HG02571 (cell line): ENCODE results near the gene ATP8A2.
"Not testable (repeated sequence)": the region's sequence is repeated elsewhere in the genome, so short reads cannot be mapped to it uniquely, and the experiment has no call there.

Experiments
- ATAC-seq: cut with Tn5 transposase; IDR thresholded peaks from one replicate; pipeline ENCODE4 v1.9.1; 2021; ENCODE audit warnings: mild to moderate bottlenecking, moderate library complexity; ENCODE audit not compliant: unreplicated experiment

Gene ATP8A2

DNA sequence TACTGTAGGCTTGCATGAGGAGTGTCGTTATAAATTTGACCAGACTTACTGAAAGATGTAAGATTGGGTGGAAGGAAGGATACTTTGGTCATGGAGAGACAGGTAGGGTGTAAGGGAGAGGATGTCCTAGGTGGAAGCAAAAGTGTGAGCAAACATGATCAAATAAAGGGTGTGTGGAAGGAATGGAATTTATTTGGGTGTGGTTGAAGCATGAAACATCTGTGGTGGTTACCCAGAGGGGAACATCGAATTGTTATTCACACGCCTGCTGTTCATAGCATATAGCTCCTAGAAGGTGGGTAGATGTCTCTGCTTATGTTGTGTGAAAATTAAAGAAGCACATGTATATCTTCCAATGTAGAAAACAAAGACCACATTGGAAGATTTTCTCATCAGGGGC, 157.7 kb downstream of the ATP8A2 start:
- no peak for ATAC-seq

DNA sequence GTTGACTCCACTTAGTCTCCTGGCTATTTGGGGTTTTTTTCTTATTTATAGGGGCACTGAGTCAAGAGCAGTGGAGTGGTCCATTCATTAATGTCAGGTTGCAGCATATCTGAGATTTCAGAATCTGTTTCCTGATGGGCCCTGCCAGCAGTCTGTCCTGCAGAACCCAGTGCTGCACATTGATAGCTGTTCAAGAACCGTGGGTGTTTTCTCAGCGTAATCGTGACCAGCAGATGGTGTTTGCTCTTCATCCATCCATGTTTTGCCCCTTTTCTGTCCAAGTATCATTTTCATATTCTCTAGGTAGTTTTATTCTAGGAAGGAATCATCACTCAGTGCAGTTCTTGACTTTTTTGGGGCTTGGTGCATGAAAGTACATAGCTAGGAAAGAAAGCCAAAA, 166.5 kb downstream of the ATP8A2 start:
- no peak for ATAC-seq

DNA sequence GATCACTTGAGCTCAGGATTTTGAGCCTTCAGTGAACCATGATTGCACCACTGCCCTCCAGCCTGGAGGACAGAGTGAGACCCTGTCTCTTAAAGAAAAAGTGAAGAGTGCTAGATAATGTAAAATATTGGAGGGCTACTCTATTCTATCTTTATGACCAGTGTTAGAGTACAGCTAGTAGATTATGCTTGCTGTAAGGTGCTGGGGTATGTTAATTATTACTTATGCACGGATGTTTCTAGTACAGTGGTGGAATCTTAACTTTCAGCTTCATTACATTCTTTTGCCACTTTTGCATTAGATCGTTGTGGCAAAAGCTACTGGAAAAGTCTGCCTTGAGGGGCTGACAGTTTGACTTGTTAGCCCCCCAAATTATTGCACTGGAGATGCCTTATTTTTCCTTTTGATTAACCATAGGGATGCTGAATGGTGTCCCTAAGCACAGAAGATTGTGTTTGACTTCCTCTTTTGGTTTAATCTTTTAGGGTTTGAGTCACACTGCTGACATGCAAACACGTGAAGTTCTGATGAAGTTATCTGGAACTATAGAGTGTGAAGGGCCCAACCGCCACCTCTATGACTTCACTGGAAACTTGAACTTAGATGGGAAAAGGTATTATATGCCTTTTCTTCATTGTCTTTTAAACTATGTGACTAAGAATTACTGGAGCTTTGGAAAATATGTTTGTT, 169.8 kb downstream of the ATP8A2 start:
- no peak for ATAC-seq

DNA sequence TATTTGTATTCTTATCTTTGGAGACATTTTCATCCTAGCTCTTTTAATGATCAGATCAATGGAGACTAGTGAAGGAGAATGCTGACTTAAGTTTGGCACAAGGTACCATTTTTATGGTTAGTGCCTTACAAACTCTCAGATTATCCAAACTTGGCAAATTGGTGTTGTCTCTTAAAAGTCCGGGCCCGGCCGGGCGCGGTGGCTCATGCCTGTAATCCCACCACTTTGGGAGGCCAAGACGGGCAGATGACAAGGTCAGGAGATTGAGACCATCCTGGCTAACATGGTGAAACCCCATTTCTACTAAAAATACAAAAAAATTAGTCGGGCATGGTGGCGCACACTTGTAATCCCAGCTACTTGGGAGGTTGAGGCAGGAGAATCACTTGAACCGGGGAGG, 177.2 kb downstream of the ATP8A2 start:
- ATAC-seq = not testable (repeated sequence)

- ATAC-seq = no peak
Observed at GRCh38 chr13:25561812-25562211, 190.0 kb downstream of the ATP8A2 start.

DNA sequence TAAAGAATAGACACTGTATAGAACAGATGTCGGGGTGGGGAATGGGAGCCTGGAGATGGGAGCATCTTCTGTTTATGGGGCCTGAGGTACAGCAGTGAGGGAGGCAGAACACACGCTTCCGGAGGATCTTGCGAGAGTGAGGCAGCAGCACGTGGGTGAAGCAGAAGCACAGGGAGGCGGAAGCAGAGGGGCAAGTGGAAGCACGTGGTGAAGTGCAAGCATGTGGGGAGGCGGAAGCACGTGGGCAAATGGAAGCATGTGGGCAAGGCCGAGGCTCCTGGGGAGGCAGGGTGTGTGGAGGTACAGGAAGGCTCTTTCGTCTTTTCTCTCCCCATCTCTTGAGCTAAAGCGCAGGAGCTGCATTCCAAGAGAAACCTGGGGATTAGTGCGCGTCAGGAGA, 198.4 kb downstream of the ATP8A2 start:
- no peak for ATAC-seq

DNA sequence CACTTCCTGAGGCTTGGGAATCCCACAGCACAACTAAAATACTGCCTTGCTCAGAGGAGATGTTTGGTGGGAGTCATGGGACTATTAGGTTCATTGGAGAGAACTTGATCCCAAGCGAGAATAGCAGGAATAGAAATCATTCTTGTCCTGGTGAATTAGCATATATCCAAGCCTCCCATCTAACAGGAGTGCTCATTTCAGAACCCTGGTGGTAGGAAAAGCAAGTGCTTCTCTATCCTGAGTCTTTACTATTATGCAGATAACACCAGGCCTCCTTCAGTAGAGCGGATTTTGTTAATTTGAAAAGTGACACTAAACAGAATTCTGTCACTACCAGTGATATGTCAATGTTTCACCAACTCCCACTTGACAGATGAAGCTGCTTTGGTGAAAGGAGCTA, 199.5 kb downstream of the ATP8A2 start:
- no peak for ATAC-seq

DNA sequence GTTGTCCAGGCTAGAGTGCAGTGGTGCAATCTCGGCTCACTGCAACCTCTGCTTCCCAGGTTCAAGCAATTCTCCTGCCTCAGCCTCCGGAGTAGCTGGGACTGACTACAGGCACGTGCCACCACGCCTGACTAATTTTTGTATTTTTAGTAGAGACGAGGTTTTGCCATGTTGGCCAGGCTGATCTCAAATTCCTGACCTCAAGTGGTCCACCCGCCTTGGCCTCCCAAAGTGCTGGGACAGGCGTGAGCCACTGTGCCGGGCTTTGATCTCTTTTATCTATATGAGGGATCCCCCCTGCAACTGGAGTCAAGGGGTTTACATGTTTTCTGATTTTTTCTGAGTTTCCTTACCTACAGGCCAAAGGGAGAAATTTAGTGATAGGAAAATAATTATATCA, 200.4 kb downstream of the ATP8A2 start:
- ATAC-seq = not testable (repeated sequence)

DNA sequence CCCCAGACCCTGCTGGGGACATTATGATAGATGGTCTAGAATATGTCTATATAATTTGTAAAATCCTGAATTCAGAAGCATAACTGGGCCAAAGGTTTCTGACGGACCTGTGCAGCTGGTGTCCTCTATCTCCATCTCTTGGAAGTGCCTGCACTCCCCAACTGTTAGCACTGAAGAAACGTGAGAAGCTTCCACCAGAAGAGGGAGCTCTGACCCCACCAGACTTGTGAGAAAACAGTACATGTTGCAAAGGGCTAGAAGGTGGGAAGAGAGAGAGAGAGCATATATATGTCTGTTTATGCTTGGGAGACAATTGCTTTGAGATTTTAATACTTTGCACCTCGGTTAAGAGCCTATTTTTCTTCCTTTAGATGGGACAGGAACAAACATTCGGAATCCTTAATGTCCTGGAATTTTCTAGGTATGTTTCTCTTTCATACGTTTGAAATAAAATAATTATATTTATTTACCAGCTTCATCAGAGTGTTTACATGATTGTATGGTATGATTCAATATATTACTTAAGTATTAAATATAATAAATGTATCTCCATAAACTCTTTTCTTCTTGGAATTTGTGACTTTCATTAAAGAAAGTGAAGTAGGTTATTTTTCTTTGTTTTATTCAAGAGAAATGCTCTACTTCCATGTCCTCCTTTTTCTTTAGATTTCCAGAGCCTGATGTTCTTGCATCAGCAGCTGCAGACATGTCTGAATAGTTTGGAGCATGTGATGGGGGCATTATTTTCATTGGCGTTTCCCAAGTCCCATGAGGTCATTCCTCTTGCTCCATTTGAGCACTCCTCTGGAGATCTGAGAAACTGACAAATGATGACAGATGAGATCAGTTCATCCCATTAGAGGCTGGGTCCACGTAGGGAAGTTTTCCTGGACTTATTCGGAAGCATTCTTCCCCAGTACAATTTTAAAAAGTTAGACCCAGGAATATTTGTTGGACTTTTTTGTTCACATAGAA, 202.9 kb downstream of the ATP8A2 start:
- ATAC-seq = no peak

- no peak for ATAC-seq
Observed at GRCh38 chr13:25575562-25575961, 203.8 kb downstream of the ATP8A2 start.

DNA sequence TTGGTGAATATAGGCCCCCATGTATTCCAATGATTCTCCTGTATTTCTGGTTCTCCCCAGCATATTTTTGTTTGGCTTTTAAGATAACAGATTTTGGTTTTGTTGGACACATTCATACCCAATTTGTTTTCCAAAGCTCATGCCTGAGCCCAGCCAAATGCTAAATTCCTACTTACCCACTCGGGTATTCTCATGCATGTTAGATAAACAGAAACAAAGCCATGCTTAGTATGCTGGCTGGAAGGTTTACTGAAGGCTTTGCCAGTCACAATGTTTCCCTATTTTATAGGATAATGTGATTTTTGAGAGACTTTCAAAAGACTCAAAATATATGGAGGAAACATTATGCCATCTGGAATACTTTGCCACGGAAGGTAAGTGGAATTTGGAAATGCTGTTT, 206.8 kb downstream of the ATP8A2 start:
- ATAC-seq = no peak

DNA sequence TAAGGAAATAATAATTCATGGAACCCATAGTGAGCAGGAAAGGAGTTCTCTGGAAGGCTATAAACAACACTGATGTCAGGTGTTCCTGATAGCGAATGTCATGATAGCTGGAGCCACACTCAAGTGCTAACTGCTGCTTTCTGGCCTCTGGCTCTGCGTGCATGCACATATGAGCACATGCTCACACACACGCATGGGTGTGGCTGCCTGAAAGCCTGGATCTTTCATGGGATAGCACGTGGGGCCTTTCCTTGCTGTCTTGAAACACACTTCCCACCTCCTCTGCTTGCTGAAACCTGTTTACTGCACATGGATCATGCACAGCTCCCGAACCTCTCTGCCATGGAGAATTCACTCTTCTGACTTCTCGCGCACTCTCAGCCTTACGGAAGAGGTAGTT, 207.4 kb downstream of the ATP8A2 start:
- no peak for ATAC-seq

DNA sequence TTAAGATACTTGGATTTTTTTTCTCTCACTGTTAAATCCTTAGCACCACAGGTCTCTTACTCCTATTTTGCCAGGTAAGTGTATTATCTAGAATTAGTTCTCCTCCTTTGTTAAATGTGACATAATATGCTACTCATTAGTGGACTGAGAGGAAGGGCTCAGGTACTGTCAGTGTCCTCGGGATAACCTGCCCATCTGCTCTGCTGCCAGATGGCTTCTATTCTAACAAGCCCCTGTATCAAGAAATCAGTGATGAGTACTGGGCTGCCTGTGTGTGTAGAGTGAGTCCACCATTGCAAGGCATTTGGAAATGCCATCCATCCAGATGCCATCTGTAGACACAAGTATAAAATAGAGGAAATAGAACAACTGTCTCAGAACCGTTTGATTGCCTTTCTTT, 209.6 kb downstream of the ATP8A2 start:
- ATAC-seq = no peak

DNA sequence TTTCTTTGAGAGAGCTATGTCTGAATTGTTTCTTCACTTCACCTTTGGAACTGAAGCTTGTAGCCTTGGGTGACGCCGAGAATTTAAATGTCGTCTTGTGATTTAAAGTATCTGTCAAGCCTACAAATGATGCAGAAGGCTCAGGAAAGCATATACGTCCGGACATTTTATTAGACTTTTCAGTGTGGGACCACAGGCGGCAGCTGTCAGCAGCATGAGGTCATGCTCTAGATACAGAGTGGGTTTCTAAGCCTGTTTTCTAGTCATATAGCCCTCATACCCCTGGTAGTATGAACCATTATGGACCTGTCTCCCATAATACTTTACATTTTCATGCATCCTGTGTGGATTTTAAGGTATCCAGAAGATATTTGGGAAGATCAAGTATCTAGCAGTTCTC, 212.3 kb downstream of the ATP8A2 start:
- no peak for ATAC-seq

GRCh38 chr13:25585000-25585399, 213.2 kb downstream of the ATP8A2 start:
- ATAC-seq = no peak

GRCh38 chr13:25587326-25587980, 215.7 kb downstream of the ATP8A2 start:
- no peak for ATAC-seq

DNA sequence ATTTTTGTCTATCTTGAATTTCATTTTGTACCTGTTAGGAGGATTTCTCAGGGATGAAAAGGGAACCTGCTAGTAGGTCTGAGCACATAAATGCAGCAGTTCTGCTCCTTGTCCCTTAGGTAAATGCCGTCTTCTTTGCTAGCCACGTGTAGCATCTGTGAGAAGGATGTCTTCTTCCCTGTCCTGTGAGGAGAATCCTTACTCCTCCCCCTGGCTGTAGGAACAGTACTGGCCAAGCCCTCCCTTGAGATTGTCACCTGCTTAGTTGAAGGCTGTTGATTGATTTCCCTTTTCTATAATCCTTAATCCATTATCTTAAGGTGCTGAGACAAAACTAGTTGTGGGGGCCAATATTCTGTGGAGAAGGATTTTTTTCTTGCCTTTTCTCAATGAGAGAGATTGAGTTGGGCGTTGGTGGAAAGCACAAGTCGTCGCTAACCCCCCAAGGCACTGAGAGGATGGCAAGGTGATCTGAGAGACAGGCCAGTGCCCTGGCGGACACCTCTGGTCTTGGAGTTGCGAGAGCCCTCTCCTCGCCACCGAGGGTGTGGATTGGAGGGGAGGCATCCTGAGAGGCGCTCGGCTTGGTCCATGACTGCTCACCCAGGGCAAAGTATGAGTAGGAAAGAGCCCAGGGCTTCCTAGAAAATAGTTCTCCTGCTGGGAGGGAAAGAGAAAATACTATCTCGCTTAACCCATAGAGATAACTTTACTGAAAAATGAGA, 216.7 kb downstream of the ATP8A2 start:
- no peak for ATAC-seq

DNA sequence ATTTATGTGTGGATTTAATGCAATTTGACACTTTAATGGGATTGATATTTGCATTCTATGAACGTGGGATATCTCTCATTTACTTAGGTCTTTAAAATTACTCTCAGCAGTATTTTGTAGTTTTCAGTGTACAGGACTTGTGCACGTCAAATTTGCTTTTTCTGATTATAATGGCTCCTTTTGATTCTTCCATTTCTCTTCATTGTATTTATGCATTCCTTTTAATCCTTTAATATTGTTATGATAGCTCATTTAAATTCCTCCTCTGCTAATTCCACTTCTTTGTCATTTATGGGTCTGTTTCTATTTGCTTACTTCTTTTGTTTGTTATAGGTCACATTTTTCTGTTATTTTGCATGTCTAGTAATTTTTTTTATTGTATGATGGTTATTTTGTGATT, 226.6 kb downstream of the ATP8A2 start:
- no peak for ATAC-seq

GRCh38 chr13:25602176-25602575, 230.4 kb downstream of the ATP8A2 start:
- ATAC-seq = no peak

DNA sequence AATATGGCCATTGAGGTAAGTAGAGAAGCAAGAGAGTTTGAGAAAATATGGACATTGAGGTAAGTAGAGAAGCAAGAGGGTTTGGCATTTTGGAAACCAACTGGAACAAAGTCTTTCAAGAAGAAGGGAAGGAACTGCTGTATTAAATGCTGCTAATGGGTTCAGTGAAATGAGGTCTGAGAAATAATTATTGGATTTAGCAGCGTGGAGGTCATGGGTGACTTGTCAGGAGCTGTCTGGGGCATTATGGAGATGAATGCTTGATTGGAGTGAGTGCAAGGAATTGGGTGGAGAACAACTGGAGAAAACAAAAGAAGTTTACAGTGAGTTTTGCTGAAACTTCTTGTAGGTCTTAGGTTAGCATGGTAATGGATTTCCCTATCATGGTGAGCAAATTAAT, 232.3 kb downstream of the ATP8A2 start:
- no peak for ATAC-seq

DNA sequence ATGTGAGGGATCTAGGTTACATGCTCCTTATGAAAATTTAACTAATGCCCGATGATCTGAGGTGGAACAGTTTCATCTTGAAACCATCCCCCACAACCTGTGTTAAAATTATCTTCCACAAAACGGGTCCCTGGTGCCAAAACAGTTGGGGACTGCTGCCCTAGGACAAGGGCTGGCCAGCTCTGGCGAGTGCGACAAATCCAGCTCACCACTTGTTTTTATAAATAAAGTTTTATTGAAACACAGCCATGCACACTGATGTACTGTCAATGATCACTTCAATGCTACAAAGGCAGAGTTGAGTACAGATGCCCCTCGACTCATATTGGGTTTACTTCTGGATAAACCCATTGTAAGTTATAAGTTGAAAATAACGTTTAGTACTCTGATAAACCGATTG, 235.3 kb downstream of the ATP8A2 start:
- no peak for ATAC-seq
